Stomach (tissue), 9 donors: Measurements from ENCODE around the gene SLC5A1. TPM values are rescaled to one million over a fixed set of nuclear protein-coding genes. Genes with fewer than 3 reads are reported as not detected.
A peak's percentile ranks its signal among the peaks of the same experiment; 100 is the strongest.

Experiments used
- DNase-seq, 2 donors: peaks; one replicate each; pipeline versions ENCODE4 v3.0.0 to v3.0.0-alpha.2; 2013 to 2019
- H3K27ac ChIP-seq, 5 donors: fragments of 200-600 bp in 4 of 5; sonication (generic) in 4 of 5; one replicate each; pipeline ENCODE4 v1.5.1; 2013 to 2019; ENCODE audit warnings: mild to moderate bottlenecking in 1 of 5, moderate library complexity in 1 of 5
- H3K27me3 ChIP-seq, 3 donors: fragments of 200-600 bp; sonication (generic); one replicate each; pipeline ENCODE4 v1.5.1; 2017 to 2019; ENCODE audit warnings: mixed run types in 1 of 3
- H3K36me3 ChIP-seq, 4 donors: fragments of 200-600 bp; sonication (generic); 1 replicate in 3 of 4; 2 replicates in 1 of 4; pipeline ENCODE4 v1.5.1; 2016 to 2019
- H3K4me1 ChIP-seq, 4 donors: fragments of 200-600 bp; sonication (generic); one replicate each; pipeline ENCODE4 v1.5.1; 2016 to 2019
- H3K4me3 ChIP-seq, 4 donors: fragments of 200-600 bp; sonication (generic) in 3 of 4; one replicate each; pipeline ENCODE4 v1.5.1; 2016 to 2019; ENCODE audit warnings: mild to moderate bottlenecking in 1 of 4
- H3K9me3 ChIP-seq, 4 donors: fragments of 200-600 bp; sonication (generic); one replicate each; pipeline ENCODE4 v1.5.1; 2016 to 2019
- CTCF ChIP-seq, 7 experiments: fragments of 450-650 bp in 4 of 7; fragments of 200-600 bp in 3 of 7; sonication (generic) in 3 of 7; IDR thresholded peaks; one replicate each; pipeline ENCODE4 v1.5.1; 2016 to 2019; ENCODE audit warnings: antibody characterized with exemption in 7 of 7, control low read depth in 2 of 7, mild to moderate bottlenecking in 1 of 7
- EP300 ChIP-seq: sonication (generic); formaldehyde crosslinking; IDR thresholded peaks from one replicate; pipeline ENCODE4 v1.6.1; 2017; ENCODE audit warnings: antibody characterized with exemption
- POLR2A ChIP-seq, 4 donors: fragments of 450-650 bp; IDR thresholded peaks; one replicate each; pipeline ENCODE4 v1.6.1; 2016; ENCODE audit warnings: antibody characterized with exemption in 4 of 4, control low read depth in 2 of 4, mild to moderate bottlenecking in 1 of 4, moderate library complexity in 1 of 4
- POLR2AphosphoS5 ChIP-seq, 3 donors: sonication (generic); formaldehyde crosslinking; IDR thresholded peaks; one replicate each; pipeline ENCODE4 v1.6.1; 2016; ENCODE audit warnings: antibody characterized with exemption in 3 of 3
- WGBS, 5 donors: extraction: QIAGEN DNeasy Blood & Tissue Kit in 3 of 5; methylation state at CpG; one replicate each; pipeline versions ENCODE4 v1.1.5 to v1.1.7; 2013 to 2018; 5-methylcytosine and 5-hydroxymethylcytosine counted together
- intact Hi-C: fragments of 100-400 bp; cut with DNase I; formaldehyde crosslinking; loops from one replicate; pipeline ENCODE4 v1.15.1; 2023; ENCODE audit warnings: low total_unique reads
- polyA plus RNA-seq, 3 donors: library from polyadenylated mRNA; stranded (reverse); fragments of 200-250 nt; gene quantifications; one replicate each; pipeline ENCODE4 v1.2.3, GENCODE V29; 2013
- total RNA-seq, 5 donors: library from RNA; depleted of rRNA; stranded (reverse); fragments of >200 nt; gene quantifications; one replicate each; pipeline versions ENCODE4 v1.1.0 to v1.2.3, GENCODE V29; 2014 to 2016
- donor health status: healthy with polysubstance abuse.
- donor health status: Bipolar disorder and iron deficiency.
- donor health status: healthy.

The SLC5A1 gene
- total and polyA plus RNA-seq, 8 donors, result 0.68 to 13.8 (median 2.3) TPM; not detected in 3

GRCh38 chr22:32080904-32081303 lies 37.8 kb downstream of the SLC5A1 start:
- Histone ChIP-seq H3K4me3 (no peak overlapping the region), H3K27me3 (no peaks in the 10 kb centered on the region), H3K27ac (no peak overlapping the region), H3K4me1 (peaks cover 0 to 24% (median 16%) of the 10 kb centered on the region in 4 donors), H3K9me3 (no peaks in the 10 kb centered on the region), H3K36me3 (no peaks in the 10 kb centered on the region)
- DNase-seq, result peak; percentile 45 to 62
- TF ChIP-seq CTCF (IDR thresholded peaks at IDR 0.05) (peak in 5 of 7 experiments; percentile 36 to 72 (median 68)), POLR2AphosphoS5 (IDR thresholded peaks at IDR 0.05) (no peak)
- WGBS, 5 donors, result 87 to 93% (median 91%) methylated on average over 4 of the region's 4 CpGs
- intact Hi-C loops, result loop anchor here (10.0 kb wide), 1 partner anchor 96 kb away; no protein-coding TSS in a partner anchor

GRCh38 chr22:32082331-32082730 lies 39.3 kb downstream of the SLC5A1 start:
- no peak overlapping the region for H3K4me3 ChIP-seq
- 71 to 81% (median 77%) methylated on average over 1 of the region's 1 CpG for WGBS, 5 donors
- H3K4me1 ChIP-seq, result peaks cover 0 to 24% (median 16%) of the 10 kb centered on the region in 4 donors
- intact Hi-C loops, result loop anchor here (10.0 kb wide), 1 partner anchor 98 kb away; no protein-coding TSS in a partner anchor
- no peak for TF ChIP-seq CTCF (IDR thresholded peaks at IDR 0.05)
- no peak for TF ChIP-seq POLR2AphosphoS5 (IDR thresholded peaks at IDR 0.05)
- TF ChIP-seq POLR2A (IDR thresholded peaks at IDR 0.05), result no peak
- no peak for TF ChIP-seq EP300
- H3K9me3 ChIP-seq, result no peaks in the 10 kb centered on the region
- H3K36me3 ChIP-seq, result no peaks in the 10 kb centered on the region
- H3K27me3 ChIP-seq, result no peaks in the 10 kb centered on the region
- DNase-seq, result no peak
- no peak overlapping the region for H3K27ac ChIP-seq

GRCh38 chr22:32083000-32083399 lies 39.9 kb downstream of the SLC5A1 start:
- TF ChIP-seq EP300 (no peak), CTCF (IDR thresholded peaks at IDR 0.05) (no peak), POLR2A (IDR thresholded peaks at IDR 0.05) (no peak), POLR2AphosphoS5 (IDR thresholded peaks at IDR 0.05) (no peak)
- no peak overlapping the region for H3K4me3 ChIP-seq
- 72 to 78% (median 77%) methylated on average over 6 of the region's 6 CpGs for WGBS, 5 donors
- peaks cover 0 to 30% (median 17%) of the 10 kb centered on the region in 4 donors for H3K4me1 ChIP-seq
- no peaks in the 10 kb centered on the region for H3K36me3 ChIP-seq
- DNase-seq, result no peak
- intact Hi-C loops, result loop anchor here (10.0 kb wide), 1 partner anchor 98 kb away; no protein-coding TSS in a partner anchor
- H3K9me3 ChIP-seq, result no peaks in the 10 kb centered on the region
- H3K27ac ChIP-seq, result no peak overlapping the region
- no peaks in the 10 kb centered on the region for H3K27me3 ChIP-seq

GRCh38 chr22:32083814-32084213 lies 40.8 kb downstream of the SLC5A1 start:
- Histone ChIP-seq H3K4me1 (peaks cover 0 to 28% (median 16%) of the 10 kb centered on the region in 4 donors), H3K4me3 (no peak overlapping the region), H3K9me3 (no peaks in the 10 kb centered on the region), H3K36me3 (no peaks in the 10 kb centered on the region), H3K27me3 (no peaks in the 10 kb centered on the region), H3K27ac (no peak overlapping the region)
- intact Hi-C loops, result loop anchor here (10.0 kb wide), 1 partner anchor 99 kb away; no protein-coding TSS in a partner anchor
- DNase-seq, result no peak
- TF ChIP-seq POLR2AphosphoS5 (IDR thresholded peaks at IDR 0.05), result no peak
- no peak for TF ChIP-seq CTCF (IDR thresholded peaks at IDR 0.05)
- TF ChIP-seq EP300, result no peak
- no peak for TF ChIP-seq POLR2A (IDR thresholded peaks at IDR 0.05)
